Measurements from ENCODE around the gene DNAJC15.
"Not testable (repeated sequence)": the region's sequence is repeated elsewhere in the genome, so short reads cannot be mapped to it uniquely, and the experiment has no call there.

DNA sequence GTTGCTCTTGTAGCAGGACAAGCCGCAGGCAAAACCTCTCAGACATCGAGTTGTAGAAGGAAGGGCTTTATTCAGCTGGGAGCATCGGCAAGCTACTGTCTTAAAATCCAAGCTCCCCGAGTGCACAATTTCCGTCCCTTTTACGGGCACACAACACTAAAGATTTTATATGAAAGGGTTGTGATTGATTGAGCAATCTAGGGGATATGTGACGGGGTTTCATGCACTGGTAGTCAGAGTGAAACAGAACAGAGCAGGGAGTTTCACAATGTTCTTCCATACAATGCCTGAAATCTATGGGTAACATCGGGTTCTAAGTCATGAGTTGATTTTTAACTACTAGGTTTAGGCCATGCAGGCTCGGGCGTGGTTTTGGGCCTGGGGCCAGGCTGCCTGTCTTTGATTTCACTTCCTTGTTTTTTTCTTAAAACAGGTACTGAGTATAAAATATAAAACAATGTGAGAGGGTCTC, 22.0 kb downstream of the DNAJC15 start:
- not testable (repeated sequence) for TF ChIP-seq CTCF (conservative IDR thresholded peaks at IDR 0.05; ENCODE audit: low read length); EZH2phosphoT487 (IDR thresholded peaks at IDR 0.05; ENCODE audit: borderline replicate concordance)

Measured in Loucy (cell line).